ENCODE data around the gene RAD23A.

Gene RAD23A

DNA sequence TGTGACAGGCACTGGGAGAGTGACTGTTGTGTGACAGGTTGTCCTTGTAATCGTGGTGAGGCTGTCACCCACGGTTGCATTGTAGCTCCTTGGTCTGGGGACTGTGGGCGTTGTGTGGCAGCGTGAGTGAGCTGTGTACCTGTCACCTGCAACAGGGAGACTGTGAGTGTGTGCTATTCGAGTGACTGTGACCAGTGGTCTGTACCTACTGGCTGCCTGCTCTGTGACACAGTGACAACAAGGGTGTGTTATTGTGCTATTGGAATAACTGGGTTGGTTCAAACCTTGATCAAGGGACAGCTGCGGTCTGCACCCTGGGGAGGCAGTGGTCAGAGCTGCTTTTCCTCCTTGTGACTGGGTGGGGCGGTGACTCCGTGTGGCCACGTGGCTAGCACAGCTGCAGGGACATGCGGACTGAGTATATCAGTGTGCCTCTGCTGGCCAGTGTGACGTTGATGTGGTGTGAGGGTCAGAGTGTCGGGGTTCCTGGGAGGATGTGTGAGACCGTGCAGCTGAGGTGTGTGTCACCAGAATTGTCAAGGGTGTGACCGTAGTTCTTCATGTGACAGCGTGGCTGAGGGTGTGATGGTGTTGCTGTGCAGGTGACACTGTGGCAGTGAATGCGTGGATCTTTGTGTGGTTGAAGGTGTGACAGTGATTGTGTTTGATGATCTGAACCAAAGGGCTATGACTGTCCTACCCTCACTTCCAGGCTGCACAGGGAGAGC lies 39.6 kb downstream of the RAD23A start:
- DNase-seq: no peak
- H3K27ac Mint-ChIP-seq: no peak overlapping the region
- no peaks in the 10 kb centered on the region for H3K36me3 Mint-ChIP-seq (ENCODE audit: low read depth)
- H3K27me3 Mint-ChIP-seq (ENCODE audit: low read depth, poor library complexity): no peaks in the 10 kb centered on the region
- H3K4me1 Mint-ChIP-seq: no peaks in the 10 kb centered on the region
- TF ChIP-seq, protein P1, sequence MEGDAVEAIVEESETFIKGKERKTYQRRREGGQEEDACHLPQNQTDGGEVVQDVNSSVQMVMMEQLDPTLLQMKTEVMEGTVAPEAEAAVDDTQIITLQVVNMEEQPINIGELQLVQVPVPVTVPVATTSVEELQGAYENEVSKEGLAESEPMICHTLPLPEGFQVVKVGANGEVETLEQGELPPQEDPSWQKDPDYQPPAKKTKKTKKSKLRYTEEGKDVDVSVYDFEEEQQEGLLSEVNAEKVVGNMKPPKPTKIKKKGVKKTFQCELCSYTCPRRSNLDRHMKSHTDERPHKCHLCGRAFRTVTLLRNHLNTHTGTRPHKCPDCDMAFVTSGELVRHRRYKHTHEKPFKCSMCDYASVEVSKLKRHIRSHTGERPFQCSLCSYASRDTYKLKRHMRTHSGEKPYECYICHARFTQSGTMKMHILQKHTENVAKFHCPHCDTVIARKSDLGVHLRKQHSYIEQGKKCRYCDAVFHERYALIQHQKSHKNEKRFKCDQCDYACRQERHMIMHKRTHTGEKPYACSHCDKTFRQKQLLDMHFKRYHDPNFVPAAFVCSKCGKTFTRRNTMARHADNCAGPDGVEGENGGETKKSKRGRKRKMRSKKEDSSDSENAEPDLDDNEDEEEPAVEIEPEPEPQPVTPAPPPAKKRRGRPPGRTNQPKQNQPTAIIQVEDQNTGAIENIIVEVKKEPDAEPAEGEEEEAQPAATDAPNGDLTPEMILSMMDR (IDR thresholded peaks at IDR 0.05): no peak
- H3K4me3 Mint-ChIP-seq: no peak overlapping the region
- no peaks in the 10 kb centered on the region for H3K9me3 Mint-ChIP-seq

DNA sequence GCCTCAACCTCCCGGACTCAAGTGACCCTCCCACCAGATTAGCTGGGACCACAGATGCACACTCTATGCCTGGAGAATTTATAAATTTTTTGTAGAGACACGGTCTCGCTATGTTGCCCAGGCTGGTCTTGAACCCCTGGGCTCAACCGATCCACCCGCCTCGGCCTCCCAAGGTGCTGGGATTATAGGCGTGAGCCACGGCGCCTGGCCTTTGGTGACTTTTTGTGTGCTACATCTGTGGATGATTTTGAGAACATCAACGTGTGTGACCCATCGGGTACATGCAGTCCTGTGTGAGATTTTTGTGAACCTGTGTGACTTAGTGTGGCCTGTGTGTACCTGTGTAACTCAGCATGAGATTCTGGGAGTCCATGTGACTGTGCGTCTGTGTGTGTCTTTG lies 41.1 kb downstream of the RAD23A start:
- TF ChIP-seq, protein P1 (IDR thresholded peaks at IDR 0.05): no peak
- Mint-ChIP-seq H3K27me3 (ENCODE audit: low read depth, poor library complexity) (no peaks in the 10 kb centered on the region), H3K9me3 (no peaks in the 10 kb centered on the region), H3K4me1 (peaks cover 5% of the 10 kb centered on the region), H3K36me3 (ENCODE audit: low read depth) (no peaks in the 10 kb centered on the region), H3K4me3 (no peak overlapping the region), H3K27ac (no peak overlapping the region)
- no peak for DNase-seq

DNA sequence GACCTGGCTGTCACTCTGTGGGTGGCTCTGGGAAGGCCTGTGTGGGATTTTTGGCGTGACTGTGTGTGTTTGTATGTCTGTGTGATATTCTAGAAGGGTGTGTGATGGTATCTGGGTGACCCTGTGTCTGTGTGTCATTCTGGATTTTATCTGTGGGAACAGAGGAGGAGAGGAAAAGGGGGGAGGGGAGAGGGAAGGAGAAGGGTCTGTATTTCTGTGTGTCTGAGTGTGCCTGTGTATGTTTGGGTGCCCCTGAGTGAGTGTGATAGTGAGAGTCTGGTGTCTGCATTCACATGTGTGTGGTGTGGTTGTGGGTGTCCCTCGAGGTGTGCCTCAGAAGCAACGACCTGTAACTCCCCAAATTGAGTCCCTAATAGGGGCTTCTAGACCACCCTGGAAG lies 41.5 kb downstream of the RAD23A start:
- Mint-ChIP-seq H3K9me3 (peaks cover 1% of the 10 kb centered on the region), H3K4me1 (peaks cover 5% of the 10 kb centered on the region), H3K36me3 (ENCODE audit: low read depth) (no peaks in the 10 kb centered on the region), H3K4me3 (no peak overlapping the region), H3K27ac (no peak overlapping the region), H3K27me3 (ENCODE audit: low read depth, poor library complexity) (no peaks in the 10 kb centered on the region)
- TF ChIP-seq, protein P1 (IDR thresholded peaks at IDR 0.05): no peak
- no peak for DNase-seq

DNA sequence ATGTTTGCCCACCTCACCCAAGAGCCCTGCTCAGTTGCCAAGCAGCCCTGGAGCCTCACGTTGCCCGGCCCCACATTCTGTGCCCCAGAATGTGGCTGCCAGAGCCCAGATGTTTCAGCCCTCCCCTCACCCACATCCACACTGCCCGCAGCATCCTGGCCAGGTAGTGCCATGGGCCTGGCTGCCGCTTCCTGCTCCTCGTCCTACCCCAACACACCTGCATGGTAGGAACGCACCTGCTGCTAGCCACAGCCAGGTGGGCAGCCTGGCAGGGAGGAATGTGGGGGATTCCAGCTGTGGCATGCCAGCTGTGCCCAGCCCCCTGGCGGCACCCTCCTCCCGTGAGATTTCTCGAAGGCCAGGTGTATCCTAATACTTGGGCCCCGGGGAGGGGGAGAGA lies 42.1 kb downstream of the RAD23A start:
- H3K36me3 Mint-ChIP-seq (ENCODE audit: low read depth): no peaks in the 10 kb centered on the region
- TF ChIP-seq, protein P1 (IDR thresholded peaks at IDR 0.05): no peak
- H3K4me1 Mint-ChIP-seq: peaks cover 5% of the 10 kb centered on the region
- no peak overlapping the region for H3K27ac Mint-ChIP-seq
- H3K27me3 Mint-ChIP-seq (ENCODE audit: low read depth, poor library complexity): no peaks in the 10 kb centered on the region
- no peak for DNase-seq
- H3K4me3 Mint-ChIP-seq: no peak overlapping the region
- H3K9me3 Mint-ChIP-seq: peaks cover 6% of the 10 kb centered on the region

DNA sequence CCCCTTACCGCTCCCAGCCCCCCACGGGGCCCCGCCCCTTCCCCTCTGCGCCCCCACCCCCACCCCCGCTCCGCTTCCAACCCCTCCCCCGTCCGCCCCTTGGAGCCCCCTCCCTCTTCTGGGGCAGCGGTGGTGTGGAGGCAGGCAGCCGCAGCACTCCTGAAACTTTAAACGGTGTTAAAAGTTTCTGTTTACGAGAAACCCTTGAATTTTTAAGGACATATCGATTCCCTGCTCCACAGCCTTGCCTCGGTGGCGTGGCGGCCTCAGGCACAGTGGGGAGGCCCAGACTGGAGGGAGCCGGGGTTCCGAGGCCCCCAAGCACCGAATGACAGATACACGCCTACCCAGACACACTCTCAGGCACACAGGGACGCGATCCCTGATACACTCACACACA lies 44.8 kb downstream of the RAD23A start:
- Mint-ChIP-seq H3K4me1 (peaks cover 10% of the 10 kb centered on the region), H3K9me3 (peaks cover 10% of the 10 kb centered on the region), H3K4me3 (no peak overlapping the region), H3K27ac (no peak overlapping the region), H3K27me3 (ENCODE audit: low read depth, poor library complexity) (no peaks in the 10 kb centered on the region), H3K36me3 (ENCODE audit: low read depth) (no peaks in the 10 kb centered on the region)
- TF ChIP-seq, protein P1 (IDR thresholded peaks at IDR 0.05): no peak
- DNase-seq: no peak

DNA sequence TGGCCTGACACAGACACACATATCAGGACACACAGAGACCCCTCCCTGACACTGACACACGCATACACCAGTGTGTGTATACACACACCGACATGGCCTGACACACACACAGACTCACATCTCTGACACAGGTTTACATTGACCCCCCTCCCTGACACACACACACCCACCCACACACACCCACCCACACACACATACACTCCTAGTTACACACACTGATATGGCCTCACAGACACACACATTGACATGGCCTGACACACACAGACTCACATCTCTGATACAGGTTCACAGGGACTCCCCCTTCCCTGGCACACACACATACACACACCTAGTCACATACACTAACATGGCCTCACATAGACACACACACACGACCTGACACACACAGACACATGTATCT lies 45.2 kb downstream of the RAD23A start:
- Mint-ChIP-seq H3K4me3 (no peak overlapping the region), H3K36me3 (ENCODE audit: low read depth) (no peaks in the 10 kb centered on the region), H3K27me3 (ENCODE audit: low read depth, poor library complexity) (peaks cover under 1% of the 10 kb centered on the region), H3K4me1 (peaks cover 10% of the 10 kb centered on the region), H3K9me3 (peaks cover 10% of the 10 kb centered on the region), H3K27ac (no peak overlapping the region)
- TF ChIP-seq, protein P1 (IDR thresholded peaks at IDR 0.05): no peak
- no peak for DNase-seq
